Activated gamma-delta T cell treated with Interleukin-2 at 50 U/mL for 16 hours (primary cell): Measurements from ENCODE around the gene TCF7L1.
"Not testable (repeated sequence)": the region's sequence is repeated elsewhere in the genome, so short reads cannot be mapped to it uniquely, and the experiment has no call there.

Source experiments
- DNase-seq: peaks from one replicate; pipeline ENCODE4 v3.0.0-alpha.2; 2020

The TCF7L1 gene

GRCh38 chr2:85291425-85292023 lies 158.3 kb downstream of the TCF7L1 start:
- no peak for DNase-seq

- no peak for DNase-seq
These were observed 168.9 kb downstream of the TCF7L1 start for GRCh38 chr2:85302121-85302520.

- DNase-seq, result no peak
These were observed 170.8 kb downstream of the TCF7L1 start for GRCh38 chr2:85303780-85304531.

GRCh38 chr2:85307527-85307897 lies 174.3 kb downstream of the TCF7L1 start:
- DNase-seq, result no peak

GRCh38 chr2:85308201-85308600 lies 175.0 kb downstream of the TCF7L1 start:
- DNase-seq, result no peak

GRCh38 chr2:85308896-85309555 lies 175.8 kb downstream of the TCF7L1 start:
- no peak for DNase-seq

- DNase-seq, result no peak
These were observed 176.6 kb downstream of the TCF7L1 start for GRCh38 chr2:85309699-85310321.

GRCh38 chr2:85310330-85310729 lies 177.1 kb downstream of the TCF7L1 start:
- no peak for DNase-seq

GRCh38 chr2:85312404-85312803 lies 179.2 kb downstream of the TCF7L1 start:
- no peak for DNase-seq

GRCh38 chr2:85314884-85315242 lies 181.7 kb downstream of the TCF7L1 start:
- no peak for DNase-seq

- DNase-seq, result not testable (repeated sequence)
These were observed 182.7 kb downstream of the TCF7L1 start for GRCh38 chr2:85315921-85316320.

GRCh38 chr2:85318222-85319074 lies 185.3 kb downstream of the TCF7L1 start:
- no peak for DNase-seq

GRCh38 chr2:85319796-85320195 lies 186.6 kb downstream of the TCF7L1 start:
- no peak for DNase-seq

- DNase-seq, result no peak
These were observed 190.3 kb downstream of the TCF7L1 start for GRCh38 chr2:85323351-85323987.

GRCh38 chr2:85323988-85324367 lies 190.8 kb downstream of the TCF7L1 start:
- DNase-seq, result not testable (repeated sequence)

GRCh38 chr2:85324639-85325465 lies 191.7 kb downstream of the TCF7L1 start:
- no peak for DNase-seq

- no peak for DNase-seq
These were observed 192.2 kb downstream of the TCF7L1 start for GRCh38 chr2:85325466-85325811.

GRCh38 chr2:85326406-85327159 lies 193.4 kb downstream of the TCF7L1 start:
- peak; percentile 31 for DNase-seq

GRCh38 chr2:85327160-85327821 lies 194.1 kb downstream of the TCF7L1 start:
- DNase-seq, result peak; percentile 62
